ENCODE measurements around the gene ECHS1.

The ECHS1 gene

DNA sequence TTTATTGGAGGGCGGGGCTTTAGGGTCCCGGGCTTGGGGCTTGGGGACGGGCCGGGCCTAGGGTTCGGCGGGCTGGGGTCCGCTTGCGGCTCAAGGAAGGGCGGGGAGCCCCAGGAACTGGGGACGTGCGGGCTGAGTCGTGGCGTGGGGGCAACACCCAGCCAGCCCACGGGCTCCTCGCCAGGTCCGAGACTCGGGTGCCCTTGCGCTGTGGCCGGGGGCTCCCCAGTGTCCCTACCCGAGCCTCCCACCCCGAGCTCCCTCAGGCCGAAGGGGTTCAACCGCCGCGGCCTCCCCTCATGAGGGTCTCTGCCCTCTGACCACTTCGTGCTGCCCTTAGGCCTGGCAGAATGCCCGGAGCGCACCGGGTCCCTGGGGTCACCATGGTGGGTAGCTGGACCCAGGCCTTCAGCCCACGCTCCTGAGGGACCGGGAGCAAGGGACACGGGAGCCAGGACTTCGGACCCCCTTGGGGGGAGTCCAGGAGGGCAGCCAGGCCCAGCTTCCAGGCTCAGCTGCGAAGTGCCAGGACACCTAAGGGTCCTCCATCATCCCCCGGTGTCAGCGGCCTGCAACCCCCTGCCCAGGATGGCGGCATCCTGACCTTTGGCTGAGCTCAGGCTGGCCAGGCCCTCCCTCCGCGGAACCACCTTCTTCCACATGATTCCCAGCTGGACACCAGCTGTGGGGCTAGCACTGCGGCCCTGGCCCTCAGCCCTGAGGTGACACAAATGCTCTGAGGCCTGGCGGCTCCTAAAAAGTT, 14.8 kb downstream of the ECHS1 start:
- DNase-seq (ENCODE audit: low spot score): no peak

DNA sequence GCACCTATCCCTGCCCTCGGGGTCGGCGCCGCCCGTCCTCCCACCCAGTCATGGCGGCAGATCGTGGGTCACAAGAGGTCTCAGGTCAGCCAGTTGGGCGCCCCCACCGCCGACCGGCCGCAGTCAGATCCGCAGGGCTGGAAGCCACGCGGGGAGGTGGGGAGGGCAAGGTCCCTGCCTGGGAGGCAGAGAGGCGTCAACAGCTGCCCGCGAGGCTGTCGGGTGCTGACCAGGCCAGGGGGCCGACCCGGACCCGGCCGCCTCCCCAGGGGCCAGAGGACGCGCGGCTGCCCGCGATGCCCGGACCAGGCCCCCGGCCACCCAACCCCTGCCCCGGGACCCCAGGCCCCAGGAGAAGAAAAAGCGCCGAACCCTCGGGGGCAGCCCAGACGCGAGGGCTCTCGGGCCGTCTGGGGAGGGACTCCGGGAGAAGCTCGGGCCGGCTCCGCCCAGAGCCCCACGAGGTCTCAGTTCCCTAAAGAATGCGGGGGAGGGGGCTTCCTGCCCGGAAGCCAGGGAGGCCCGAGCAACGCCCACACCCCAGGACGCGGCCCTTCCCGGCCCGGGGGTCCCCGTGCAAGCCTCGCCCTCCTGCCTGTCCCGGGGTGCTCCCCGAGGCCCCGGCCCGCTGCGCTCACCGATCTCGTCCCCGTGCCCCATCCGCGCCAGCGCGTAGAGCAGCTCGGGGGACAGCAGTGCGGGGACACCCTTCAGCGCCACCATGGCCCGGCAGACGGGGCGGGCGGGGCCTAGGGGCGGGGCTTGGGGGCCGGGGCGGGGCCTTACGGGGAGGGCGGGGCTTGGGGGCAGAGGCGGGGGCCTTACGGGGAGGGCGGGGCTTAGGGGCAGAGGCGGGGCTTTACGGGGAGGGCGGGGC, 15.6 kb downstream of the ECHS1 start, which contains the start of gene FUOM:
TSS of gene FUOM (minus strand) at position 735 of the 877 bp plus-strand sequence. CDS start at position 723, 12 bp downstream.
- DNase-seq (ENCODE audit: low spot score): peak; percentile 85

DNA sequence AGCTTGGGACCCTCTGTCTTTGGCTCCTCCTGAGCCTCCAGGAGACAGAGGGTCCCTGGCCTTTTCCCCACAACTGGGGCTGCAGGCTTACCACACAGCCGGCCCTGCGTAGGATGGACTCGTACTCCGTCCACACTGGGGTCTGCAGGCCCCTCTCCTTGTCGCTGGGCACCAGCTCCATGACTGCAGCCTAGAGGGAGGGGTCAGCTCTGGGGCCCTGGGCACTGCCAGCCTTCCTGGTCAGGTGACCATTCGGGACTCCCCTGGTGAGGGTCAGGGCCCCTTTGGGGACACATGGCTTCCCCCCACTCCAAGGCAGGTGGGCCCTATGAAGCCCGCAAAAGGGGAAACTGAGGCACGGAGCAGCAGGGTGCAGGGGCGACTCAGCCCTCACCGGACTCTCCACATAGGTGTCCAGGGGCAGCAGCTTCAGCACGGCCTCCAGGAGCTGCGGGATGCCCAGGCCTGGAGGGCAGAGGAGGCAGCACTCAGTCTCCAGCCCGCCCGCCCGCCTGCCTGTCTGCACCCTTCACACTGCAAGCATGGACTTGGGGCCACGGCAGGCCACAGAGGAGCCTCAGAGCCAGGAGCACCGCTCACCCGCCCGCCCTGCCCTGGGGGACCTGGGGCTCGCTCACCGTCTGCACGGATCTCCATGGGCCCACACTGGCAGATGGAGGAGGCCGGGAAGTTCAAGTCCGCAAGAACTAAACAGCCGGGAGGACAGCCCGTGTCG, 16.4 kb downstream of the ECHS1 start:
- no peak for DNase-seq (ENCODE audit: low spot score)

DNA sequence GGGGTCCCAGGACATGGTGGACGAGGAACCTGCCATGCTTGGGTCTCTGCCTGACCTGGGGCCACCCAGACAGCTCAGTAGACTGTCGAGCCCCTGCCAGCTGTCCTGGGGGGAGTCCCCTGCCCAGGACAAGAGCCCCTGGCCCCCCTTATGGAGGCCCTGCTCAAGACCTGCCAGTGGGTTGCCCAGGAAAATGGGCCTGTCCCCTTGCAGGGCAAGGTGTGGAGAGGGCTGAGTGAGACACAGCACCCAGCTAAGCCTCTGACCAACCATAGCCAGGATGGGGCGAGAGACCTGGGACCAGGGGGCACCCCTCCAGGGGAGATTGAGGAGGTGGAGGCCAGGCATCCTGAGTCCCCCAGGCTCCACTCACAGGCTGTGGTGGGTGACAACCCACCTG, 17.2 kb downstream of the ECHS1 start:
- DNase-seq (ENCODE audit: low spot score): no peak

DNA sequence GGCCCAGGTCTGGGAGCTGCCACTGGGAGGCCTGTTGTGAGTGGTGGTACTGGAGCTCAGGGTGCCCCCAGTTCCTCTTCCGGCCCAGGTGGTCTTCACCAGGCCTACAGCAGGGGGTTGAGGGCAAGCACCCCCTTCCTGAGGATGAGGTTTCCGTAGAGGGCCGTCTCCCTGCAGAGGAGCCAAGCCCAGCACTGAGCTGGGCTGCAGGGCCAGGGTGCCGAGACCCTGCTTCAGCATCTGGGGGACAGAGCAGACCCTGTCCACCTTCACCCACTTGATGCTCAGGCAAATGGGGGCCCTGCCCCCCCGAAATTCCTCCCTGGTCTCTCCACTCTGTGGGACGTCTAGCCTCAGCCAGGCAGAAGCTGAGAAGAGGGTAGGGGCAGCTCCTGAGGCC, 17.9 kb downstream of the ECHS1 start:
- DNase-seq (ENCODE audit: low spot score): no peak

DNA sequence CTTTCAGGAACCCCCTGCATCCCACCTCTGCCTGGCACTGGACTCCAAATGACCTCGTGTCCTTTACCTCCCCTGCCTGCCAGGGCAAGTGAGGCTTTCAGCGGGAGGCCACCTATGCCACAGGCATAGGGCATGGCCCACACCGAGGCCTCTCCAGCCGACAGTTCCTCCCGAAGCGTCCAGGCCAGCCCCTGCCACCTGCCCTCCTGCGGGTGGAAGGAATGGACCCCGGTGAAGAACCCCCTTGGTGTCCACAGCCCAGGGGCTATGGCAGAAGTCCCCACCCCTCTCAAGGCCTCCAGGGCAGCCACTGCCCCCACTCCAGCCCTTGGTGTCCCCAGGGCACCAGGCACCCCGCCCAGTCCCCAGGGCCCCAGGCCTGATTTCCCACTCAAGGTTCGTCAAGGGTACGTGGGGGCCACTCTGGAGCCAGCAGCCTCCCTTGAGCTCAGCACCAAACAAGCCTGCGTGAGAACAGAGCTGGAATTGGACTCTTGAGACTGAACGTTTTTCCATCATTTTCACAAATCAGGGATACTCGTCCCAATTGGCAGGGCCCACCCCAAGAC, 18.4 kb downstream of the ECHS1 start:
- DNase-seq (ENCODE audit: low spot score): no peak

DNA sequence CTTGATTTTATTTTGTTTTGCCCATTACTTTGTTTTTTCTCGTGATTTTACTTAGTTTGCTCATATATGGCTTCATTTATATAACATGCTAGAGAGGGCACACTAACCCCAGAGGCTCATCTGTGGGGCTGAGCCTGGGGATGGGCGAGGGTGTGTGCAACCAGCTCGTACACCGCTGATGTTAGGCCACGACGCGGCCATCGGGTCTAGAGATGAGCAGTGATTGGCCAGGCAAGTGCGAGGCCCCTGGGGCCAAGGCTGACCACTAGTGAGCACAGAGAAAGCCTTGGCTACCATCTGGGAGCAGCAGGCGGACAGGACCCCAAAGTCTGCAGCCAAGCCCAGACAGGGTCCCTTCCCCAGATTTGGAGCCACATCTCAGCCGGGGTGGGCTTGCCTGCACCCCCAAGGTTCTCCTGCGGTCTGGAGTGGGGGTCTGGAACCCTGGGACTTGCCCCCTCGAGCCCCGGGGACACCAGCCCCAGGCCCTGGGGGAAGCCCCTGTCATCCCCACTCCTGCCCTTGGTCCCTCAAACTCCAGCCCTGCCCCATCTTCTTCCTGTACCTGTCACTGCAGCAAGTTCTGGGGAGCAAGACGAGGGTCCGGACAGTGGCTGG, 19.1 kb downstream of the ECHS1 start:
- DNase-seq (ENCODE audit: low spot score): no peak

DNA sequence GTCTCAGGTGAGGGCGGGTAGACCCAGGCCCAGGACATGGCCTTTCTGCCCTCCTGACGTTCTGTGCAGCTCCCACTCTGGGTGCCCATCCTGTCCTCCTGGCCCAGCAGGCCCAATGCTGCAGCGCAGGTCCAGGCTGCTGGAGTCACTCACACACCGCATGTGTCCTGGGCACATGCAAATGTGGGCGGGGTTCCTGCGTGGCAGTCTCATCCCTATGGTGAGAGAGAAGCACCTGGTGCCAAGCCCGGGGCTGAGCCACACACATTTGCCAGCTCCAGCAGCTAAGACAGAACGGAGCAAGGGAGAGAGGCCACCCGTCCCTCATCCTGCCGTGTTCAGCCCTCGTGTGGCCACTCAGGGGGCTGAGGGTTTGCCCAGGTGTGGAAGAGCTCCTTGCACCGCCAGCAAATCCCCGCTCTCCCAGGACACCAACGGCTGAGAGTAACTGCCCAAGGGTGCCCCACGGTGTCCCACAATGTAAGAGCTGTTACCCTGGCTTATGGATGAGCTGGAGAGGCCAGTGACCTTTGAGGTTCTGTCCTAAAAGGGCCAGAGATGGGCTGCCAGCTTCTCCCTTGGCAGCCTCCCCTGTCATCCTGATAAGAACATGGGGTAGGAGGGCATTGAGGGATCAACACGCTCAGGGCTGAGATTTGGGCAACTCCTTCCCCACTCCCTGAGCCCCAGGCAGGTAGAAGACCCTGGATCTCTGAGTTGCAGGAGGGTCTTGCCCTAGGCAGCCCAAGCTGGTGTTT, 19.8 kb downstream of the ECHS1 start:
- DNase-seq (ENCODE audit: low spot score): no peak

DNA sequence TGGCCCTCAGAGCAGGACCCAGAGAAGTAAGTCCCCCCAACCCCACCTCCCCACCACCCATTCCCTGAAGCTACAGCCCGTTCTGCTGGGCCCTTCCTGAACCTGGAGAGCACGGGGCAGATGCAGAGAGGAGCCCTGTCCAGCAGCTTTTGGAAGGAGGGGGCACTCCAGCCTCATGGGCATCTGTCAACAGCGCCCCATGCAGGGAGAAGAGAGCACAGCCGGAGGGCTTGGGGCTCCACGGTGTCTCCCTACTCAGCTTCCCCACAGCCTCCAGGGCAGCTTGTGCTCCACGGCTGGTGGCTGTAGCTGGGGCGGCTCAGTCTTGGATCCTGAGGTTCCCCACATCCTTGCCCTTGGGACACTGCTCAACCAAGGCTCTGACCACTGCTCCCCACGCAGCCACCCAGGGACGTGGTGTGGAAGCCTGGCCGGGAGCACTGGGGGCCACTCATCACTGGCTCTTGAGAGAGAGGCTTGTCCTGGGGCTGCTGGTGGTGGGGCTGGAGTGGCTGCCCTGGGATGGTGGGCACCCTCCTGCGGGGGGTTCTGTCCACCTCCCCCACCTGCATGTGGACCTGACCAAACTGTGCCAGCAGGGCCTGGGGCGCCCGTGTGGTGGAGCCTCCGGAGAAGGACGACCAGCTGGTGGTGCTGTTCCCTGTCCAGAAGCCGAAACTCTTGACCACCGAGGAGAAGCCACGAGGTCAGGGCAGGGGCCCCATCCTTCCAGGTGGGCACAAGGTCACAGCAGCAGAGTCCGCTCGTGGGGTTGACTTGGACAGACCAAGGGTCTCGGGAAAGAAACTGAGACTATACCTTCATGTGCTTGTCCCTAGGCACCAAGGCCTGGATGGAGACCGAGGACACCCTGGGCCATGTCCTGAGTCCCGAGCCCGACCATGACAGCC, 21.5 kb downstream of the ECHS1 start:
- no peak for DNase-seq (ENCODE audit: low spot score)

DNA sequence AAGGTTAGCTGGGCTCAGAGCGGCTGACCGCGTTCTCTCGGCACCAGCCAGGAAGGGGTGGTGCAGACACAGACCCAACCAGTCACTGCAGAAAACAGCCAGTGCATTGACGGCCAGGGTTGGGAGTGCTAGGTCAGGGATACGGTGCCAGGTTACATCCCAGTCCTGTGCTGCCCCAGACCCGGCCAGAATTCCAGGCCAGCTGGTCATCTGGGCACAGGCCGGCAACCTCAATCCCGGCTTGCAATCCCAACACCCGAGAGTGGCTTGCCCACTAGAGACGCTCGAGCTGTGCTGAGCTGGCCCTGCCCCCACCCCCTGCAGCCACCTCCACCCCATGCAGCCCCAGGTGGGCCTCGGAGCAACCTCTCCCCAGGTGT, 22.2 kb downstream of the ECHS1 start:
- DNase-seq (ENCODE audit: low spot score): peak; percentile 35

DNA sequence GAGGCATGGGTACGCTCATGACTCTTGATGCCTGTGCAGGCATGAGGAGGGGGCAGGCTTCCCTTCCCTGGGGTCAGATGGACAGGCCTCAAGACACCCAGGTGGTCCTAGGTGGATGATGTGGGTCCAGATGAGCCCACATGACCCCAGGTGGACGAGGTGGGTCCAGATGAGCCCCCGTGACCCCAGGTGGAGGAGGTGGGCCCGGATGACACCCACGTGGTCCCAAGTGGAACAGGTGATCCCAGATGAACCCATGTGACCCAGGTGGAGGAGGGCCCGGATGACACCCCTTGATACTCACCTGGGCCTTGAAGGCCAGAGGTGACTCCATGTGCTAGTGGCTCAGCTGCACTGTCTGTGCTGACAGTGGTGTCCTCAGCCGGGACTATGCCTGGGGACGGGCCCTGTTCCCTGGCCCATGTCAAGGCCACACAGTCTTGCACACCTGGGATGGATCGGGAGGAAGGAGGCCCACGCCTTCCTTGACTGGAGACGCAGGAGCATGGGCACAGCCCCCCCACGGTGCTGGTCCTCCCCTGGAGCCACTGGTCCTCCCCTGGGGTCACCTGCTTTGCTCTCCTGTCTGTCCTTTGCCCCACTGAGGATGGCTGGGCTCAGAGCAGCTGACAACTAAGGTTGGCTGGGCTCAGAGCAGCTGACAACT, 22.7 kb downstream of the ECHS1 start:
- DNase-seq (ENCODE audit: low spot score): no peak

DNA sequence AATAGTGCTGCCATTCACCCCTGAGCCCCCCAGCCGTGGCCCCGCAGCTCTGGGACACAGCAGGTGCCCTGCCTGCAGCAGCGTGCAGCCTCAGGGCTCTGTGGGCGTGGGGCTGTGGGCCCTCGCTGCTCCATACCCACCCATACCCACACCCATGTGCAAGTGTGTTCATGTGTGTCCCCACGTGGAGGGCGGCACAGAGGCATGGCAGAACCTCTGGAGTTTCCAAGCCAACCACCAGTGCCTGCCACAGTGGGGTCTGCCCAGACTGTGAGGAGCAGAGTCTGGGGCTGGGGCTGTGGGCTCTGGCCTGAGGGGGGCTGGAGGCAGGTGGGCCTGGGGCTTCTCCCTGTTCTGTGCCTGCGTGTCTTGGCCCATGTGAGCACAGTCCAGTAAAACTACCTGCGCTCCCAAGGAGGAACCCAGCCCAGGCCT, 23.6 kb downstream of the ECHS1 start:
- no peak for DNase-seq (ENCODE audit: low spot score)

DNA sequence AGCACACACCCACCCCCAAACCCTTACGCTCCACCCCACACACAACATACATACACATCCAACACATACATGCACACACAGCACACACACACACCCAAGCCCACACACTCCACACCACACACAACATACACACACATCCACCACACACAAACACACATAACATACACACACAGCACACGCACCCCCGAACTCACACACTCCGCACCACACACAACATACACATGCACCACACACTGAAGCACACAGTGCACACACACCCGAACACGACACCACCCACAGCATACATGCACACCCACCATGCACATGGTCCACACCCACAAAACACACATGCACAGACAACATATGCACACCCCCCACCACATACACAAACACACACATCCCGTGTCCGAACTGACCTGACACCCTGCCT, 24.0 kb downstream of the ECHS1 start:
- no peak for DNase-seq (ENCODE audit: low spot score)

DNA sequence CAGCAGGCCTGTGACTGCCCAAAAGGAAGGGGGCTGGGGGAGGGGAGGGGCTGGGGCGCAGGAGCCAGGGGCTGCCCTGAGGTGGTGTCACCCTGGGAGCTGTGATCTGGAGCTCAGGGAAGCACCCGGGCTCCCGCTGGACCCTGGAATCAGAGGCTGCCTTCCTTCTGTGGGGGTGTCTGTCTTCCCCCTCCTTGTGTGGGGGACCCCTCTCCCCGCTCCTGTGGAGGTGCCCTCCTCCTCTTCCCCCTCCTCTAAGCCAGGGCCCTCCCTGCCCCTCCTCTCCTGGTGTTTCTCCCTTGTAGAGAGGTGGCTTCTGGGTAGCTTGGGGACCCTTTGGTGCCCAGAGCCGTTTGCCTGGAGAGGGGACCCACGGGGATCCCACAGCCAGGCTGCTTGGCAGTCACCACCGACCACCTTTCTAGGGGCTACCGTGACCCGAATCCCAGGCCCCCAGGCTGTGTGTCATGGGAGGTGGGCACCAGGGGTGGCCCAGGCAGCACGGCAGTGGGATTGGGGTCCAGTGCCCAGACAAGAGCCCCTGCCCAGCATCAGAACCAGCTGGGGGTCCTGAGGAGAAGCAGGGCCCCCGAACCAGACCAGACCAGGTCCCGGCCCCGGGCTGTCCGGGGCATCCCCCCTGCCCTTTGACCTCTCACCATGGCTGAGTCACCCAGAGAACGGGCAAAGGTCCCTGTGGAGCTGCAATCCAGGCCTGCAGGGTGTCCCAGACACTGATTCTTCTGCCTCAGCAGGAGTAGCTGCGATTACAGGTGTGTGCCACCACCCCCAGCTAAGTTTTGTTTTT, 25.2 kb downstream of the ECHS1 start:
- no peak for DNase-seq (ENCODE audit: low spot score)

DNA sequence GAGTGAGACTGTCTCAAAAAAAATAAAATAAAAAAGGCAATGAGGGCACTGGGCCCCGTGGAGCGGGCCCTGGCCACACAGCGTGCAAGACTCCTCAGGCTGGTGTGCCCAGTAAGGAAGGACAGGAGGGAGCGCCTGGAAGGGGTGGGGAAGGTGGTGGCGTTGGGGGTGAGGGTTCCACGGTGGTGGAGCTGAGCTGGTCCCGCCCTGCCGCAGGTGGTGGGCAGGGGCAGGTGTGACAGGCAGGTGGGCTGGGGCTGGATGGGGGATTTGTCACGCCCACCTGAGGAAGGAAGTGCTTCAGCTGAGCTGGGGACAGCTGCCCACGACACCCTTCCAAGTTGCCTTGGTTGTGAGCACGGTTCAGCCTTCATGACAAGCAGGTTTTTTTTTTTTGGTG, 26.7 kb downstream of the ECHS1 start:
- DNase-seq (ENCODE audit: low spot score): no peak

DNA sequence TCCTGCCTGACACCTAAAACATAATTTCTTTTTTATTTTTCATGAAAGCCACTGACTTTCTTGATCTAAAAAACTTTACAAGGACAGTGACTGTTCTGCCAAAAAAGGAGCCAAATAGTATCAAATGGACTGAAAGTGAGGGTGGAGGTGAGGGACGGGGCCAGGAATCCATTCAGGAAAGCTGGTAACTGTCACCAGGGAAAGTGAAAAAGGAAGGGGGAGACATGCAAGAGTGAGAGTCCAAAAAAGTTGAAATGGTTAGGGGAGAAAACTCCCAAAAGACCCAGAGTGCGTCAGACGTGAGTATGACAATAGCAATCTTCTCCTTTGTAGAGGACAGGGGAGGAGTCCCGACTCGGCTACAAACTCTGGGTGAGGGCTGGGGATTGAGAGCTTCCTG, 28.9 kb downstream of the ECHS1 start:
- DNase-seq (ENCODE audit: low spot score): no peak

DNA sequence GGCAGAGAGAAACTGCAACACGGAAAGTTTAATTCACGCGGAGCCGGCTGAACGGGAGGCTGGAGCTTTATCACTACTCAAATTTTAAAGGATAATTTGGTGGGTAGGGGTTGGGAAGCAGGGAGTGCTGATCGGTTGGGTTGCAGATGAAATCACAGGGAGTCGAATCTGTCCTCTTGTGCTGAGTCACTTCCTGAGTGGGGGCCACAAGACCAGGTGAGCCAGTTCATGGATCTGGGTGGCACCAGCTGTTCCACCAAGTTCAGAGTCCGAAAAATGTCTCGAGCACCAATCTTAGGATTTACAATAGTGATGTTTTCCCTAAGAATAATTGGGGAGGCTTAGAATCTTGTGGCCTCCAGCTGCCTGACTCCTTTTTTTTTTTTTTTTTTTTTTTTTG, 29.6 kb downstream of the ECHS1 start:
- DNase-seq (ENCODE audit: low spot score): no peak

DNA sequence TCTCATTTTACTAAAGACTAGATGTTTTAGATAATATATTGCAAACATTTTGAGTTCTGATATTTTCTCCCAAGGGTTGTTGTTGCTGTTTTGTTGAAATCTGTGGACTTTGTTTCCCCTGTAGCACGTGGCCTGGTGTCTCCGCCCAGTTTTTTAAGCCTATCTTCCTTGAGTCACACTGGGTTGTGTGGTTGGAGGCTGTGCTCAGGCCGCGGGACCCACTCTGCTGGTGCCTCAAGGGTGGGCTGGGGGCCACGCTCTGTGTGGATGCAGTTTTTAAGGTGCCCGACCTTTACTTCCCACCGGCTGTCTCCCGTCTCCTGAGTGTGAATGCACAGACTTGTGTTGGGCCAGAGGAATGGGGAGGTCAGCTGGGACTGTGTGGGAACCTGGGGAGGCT, 30.2 kb downstream of the ECHS1 start:
- DNase-seq (ENCODE audit: low spot score): no peak

DNA sequence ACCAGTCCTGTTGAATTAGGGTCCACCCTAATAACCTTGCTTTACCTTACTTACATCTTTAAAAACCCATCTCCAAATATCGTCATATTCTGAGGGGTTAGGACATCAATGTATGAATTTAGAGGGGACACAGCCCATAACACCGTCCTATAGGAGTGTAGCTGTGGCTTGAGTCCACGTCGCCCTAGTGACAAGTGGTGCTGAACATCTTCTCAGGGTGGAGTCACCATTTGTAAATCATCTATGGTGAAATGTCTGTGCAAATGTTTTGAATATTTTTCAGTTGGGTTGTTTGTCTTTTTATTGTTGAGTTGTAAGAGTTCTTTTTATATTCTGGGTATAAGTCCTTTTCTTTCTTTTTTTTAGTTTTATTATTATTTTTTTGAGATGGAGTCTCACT, 31.2 kb downstream of the ECHS1 start:
- no peak for DNase-seq (ENCODE audit: low spot score)
